Inferior parietal cortex (tissue), 1 donor: Measurements from ENCODE around the gene MS4A4A.
"Not testable (repeated sequence)": the region's sequence is repeated elsewhere in the genome, so short reads cannot be mapped to it uniquely, and the experiment has no call there.

Experiments
- DNase-seq: peaks from one replicate; pipeline ENCODE4 v3.0.0-alpha.2; 2016; ENCODE audit errors: extremely low spot score

MS4A4A gene

GRCh38 chr11:60301884-60302283 lies 21.4 kb downstream of the MS4A4A start:
- not testable (repeated sequence) for DNase-seq

- no peak for DNase-seq
Measured at GRCh38 chr11:60303661-60304060, 23.2 kb downstream of the MS4A4A start.

- no peak for DNase-seq
Measured at GRCh38 chr11:60305906-60306619, 25.6 kb downstream of the MS4A4A start.

- DNase-seq, result no peak
Measured at GRCh38 chr11:60307507-60308195, 27.2 kb downstream of the MS4A4A start.

GRCh38 chr11:60310407-60310998 lies 30.0 kb downstream of the MS4A4A start:
- peak; percentile 8 for DNase-seq

GRCh38 chr11:60314635-60315321 lies 34.3 kb downstream of the MS4A4A start:
- DNase-seq, result no peak

GRCh38 chr11:60315871-60316270 lies 35.4 kb downstream of the MS4A4A start:
- no peak for DNase-seq

- no peak for DNase-seq
Measured at GRCh38 chr11:60316317-60316716, 35.9 kb downstream of the MS4A4A start.

- DNase-seq, result no peak
Measured at GRCh38 chr11:60318726-60319125, 38.3 kb downstream of the MS4A4A start.

GRCh38 chr11:60321051-60321450 lies 40.6 kb downstream of the MS4A4A start:
- DNase-seq, result no peak

- DNase-seq, result no peak
Measured at GRCh38 chr11:60326955-60327354, 46.5 kb downstream of the MS4A4A start, which contains the start of gene MS4A6E. Gene MS4A6E (plus strand): TSS chr11:60327255. CDS start chr11:60334896, 7,641 bp downstream.

GRCh38 chr11:60328460-60328859 lies 48.0 kb downstream of the MS4A4A start:
- DNase-seq, result no peak

- DNase-seq, result no peak
Measured at GRCh38 chr11:60332846-60333245, 52.4 kb downstream of the MS4A4A start.

GRCh38 chr11:60334005-60334620 lies 53.6 kb downstream of the MS4A4A start:
- peak; percentile 64 for DNase-seq

GRCh38 chr11:60336767-60337391 lies 56.4 kb downstream of the MS4A4A start:
- DNase-seq, result no peak

GRCh38 chr11:60338053-60338452 lies 57.6 kb downstream of the MS4A4A start:
- DNase-seq, result no peak

GRCh38 chr11:60339356-60339755 lies 58.9 kb downstream of the MS4A4A start:
- no peak for DNase-seq

- DNase-seq, result no peak
Measured at GRCh38 chr11:60343094-60343704, 62.7 kb downstream of the MS4A4A start.

- DNase-seq, result no peak
Measured at GRCh38 chr11:60344146-60344545, 63.7 kb downstream of the MS4A4A start.

- DNase-seq, result no peak
Measured at GRCh38 chr11:60345489-60345888, 65.0 kb downstream of the MS4A4A start.
